GM12878 (cell line): ENCODE results near the gene MLLT3. TPM values are rescaled to one million over a fixed set of nuclear protein-coding genes. Genes with fewer than 3 reads are reported as not detected.

Experiments used
- ATAC-seq: fragments of 200-7000 bp; cut with Tn5 transposase; 3 replicates; pipeline ENCODE4 v1.9.1; 2020; ENCODE audit warnings: mild to moderate bottlenecking, moderate library complexity
- BruUV-seq: library from RNA; stranded (reverse); fragments of 400-500 nt; replicated peaks from 2 replicates; lab custom pipeline; 2021; lab: Mats Ljungman, UMichigan
- CTCF ChIA-PET: fragments of 300-600 bp; sonication (Branson Sonifier 250); formaldehyde crosslinking; extraction: SDS; loops from one replicate; lab custom pipeline; 2021; ENCODE audit warnings: inconsistent platforms; lab: Yijun Ruan, JAX
- POLR2A ChIA-PET: fragments of 350-600 bp; formaldehyde crosslinking; extraction: SDS; loops from one replicate; lab custom pipeline; 2021; ENCODE audit warnings: inconsistent platforms; lab: Charles Lee
- RAD21 ChIA-PET: fragments of 300-600 bp; sonication (Branson Sonifier 250); formaldehyde crosslinking; loops from one replicate; lab custom pipeline; 2023; ENCODE audit warnings: antibody characterized with exemption; ENCODE audit not compliant: unreplicated experiment; lab: Charles Lee
- SMC1A ChIA-PET: fragments of 300-600 bp; sonication (Branson Sonifier 250); formaldehyde crosslinking; loops from one replicate; lab custom pipeline; 2023; ENCODE audit not compliant: unreplicated experiment, uncharacterized antibody; lab: Charles Lee
- DNase-seq: peaks from one replicate; pipeline ENCODE4 v3.0.0-alpha.2; 2011; ENCODE audit warnings: low read depth, low spot score
- FAIRE-seq: peaks from 3 replicates; lab custom pipeline; 2011; peaks lifted over from hg19 to GRCh38; lab: Jason Lieb, UNC
- H2AFZ ChIP-seq: 2 replicates; pipeline ENCODE4 v1.6.0; 2011; ENCODE audit warnings: low read depth, low read length, control low read depth; ENCODE audit not compliant: control insufficient read depth
- H3K27ac ChIP-seq: 2 replicates; pipeline ENCODE4 v1.5.1; 2011; ENCODE audit warnings: control low read depth; ENCODE audit not compliant: control insufficient read depth, insufficient read depth
- H3K27me3 ChIP-seq, 2 experiments: replicated peaks in 1 of 2; 2 replicates each; pipeline versions ENCODE4 v1.6.0 to v1.6.1; 2011; ENCODE audit warnings: low read length in 1 of 2; ENCODE audit not compliant: control insufficient read depth in 2 of 2, insufficient read depth in 2 of 2
- H3K36me3 ChIP-seq, 2 experiments: 2 replicates each; pipeline ENCODE4 v1.5.1; 2011; ENCODE audit warnings: low read length in 1 of 2; ENCODE audit not compliant: control insufficient read depth in 2 of 2, insufficient read depth in 2 of 2
- H3K4me1 ChIP-seq: 2 replicates; pipeline ENCODE4 v1.6.1; 2011; ENCODE audit warnings: mild to moderate bottlenecking, low read length, moderate library complexity, mixed read lengths; ENCODE audit not compliant: control insufficient read depth, insufficient read depth
- H3K4me2 ChIP-seq: 2 replicates; pipeline ENCODE4 v1.6.0; 2011; ENCODE audit warnings: control low read depth; ENCODE audit not compliant: control insufficient read depth, insufficient read depth
- H3K4me3 ChIP-seq: fragments of 200-600 bp; sonication (generic); 2 replicates; pipeline ENCODE4 v1.5.1; 2016
- H3K79me2 ChIP-seq: 2 replicates; pipeline ENCODE4 v1.6.0; 2011; ENCODE audit warnings: low read length; ENCODE audit not compliant: control insufficient read depth, insufficient read depth
- H3K9ac ChIP-seq: 2 replicates; pipeline ENCODE4 v1.8.0; 2011; ENCODE audit warnings: low read length, control low read depth, mixed read lengths; ENCODE audit not compliant: control insufficient read depth, insufficient read depth
- H3K9me3 ChIP-seq: replicated peaks from 3 replicates; pipeline ENCODE4 v1.5.1; 2011; ENCODE audit warnings: mild to moderate bottlenecking, low read length; ENCODE audit not compliant: control insufficient read depth, insufficient read depth
- H4K20me1 ChIP-seq: 2 replicates; pipeline ENCODE4 v1.6.0; 2011; ENCODE audit not compliant: control insufficient read depth, insufficient read depth
- BCL11A ChIP-seq: IDR thresholded peaks from 2 replicates; pipeline ENCODE4 v1.6.1; 2011; ENCODE audit warnings: low read depth, low read length
- CUX1 ChIP-seq: IDR thresholded peaks from 2 replicates; pipeline ENCODE4 v1.6.1; 2012; ENCODE audit warnings: improper control_type of control experiment, low read depth, low read length; ENCODE audit not compliant: insufficient replicate concordance
- EED ChIP-seq: sonication (generic); IDR thresholded peaks from 2 replicates; pipeline ENCODE4 v1.6.1; 2016; ENCODE audit warnings: antibody characterized with exemption, low read depth
- GATAD2B ChIP-seq: fragments of 450-650 bp; conservative IDR thresholded peaks from 2 replicates; pipeline ENCODE4 v1.6.1; 2017; ENCODE audit warnings: low read depth, mild to moderate bottlenecking, moderate library complexity
- KDM1A ChIP-seq: fragments of 200-600 bp; sonication (generic); IDR thresholded peaks from 2 replicates; pipeline ENCODE4 v1.6.1; 2016; ENCODE audit warnings: borderline replicate concordance
- PRDM15 ChIP-seq: fragments of 450-650 bp; formaldehyde crosslinking; IDR thresholded peaks from 2 replicates; pipeline ENCODE4 v1.4.0; 2020; ENCODE audit warnings: mild to moderate bottlenecking, moderate library complexity
- SMAD5 ChIP-seq: IDR thresholded peaks from 2 replicates; pipeline ENCODE4 v1.6.1; 2016; ENCODE audit warnings: antibody characterized with exemption, low read depth
- STAT1 ChIP-seq: fragments of 450-650 bp; conservative IDR thresholded peaks from 2 replicates; pipeline ENCODE4 v1.6.1; 2014; ENCODE audit warnings: antibody characterized with exemption, mild to moderate bottlenecking
- TCF3 ChIP-seq: IDR thresholded peaks from 2 replicates; pipeline ENCODE4 v1.6.1; 2012; ENCODE audit warnings: low read depth, mild to moderate bottlenecking, low read length, borderline replicate concordance; ENCODE audit not compliant: insufficient read depth
- TCF7 ChIP-seq: IDR thresholded peaks from 2 replicates; pipeline ENCODE4 v1.6.1; 2014; ENCODE audit warnings: antibody characterized with exemption, borderline replicate concordance
- YBX1 ChIP-seq: fragments of 450-650 bp; IDR thresholded peaks from 2 replicates; pipeline ENCODE4 v1.6.1; 2016; ENCODE audit warnings: antibody characterized with exemption
- whole genome bisulfite sequencing: methylation state at CpG from one replicate; pipeline ENCODE4 v1.1.6; 2016; ENCODE audit warnings: low lambda C conversion rate; ENCODE audit not compliant: insufficient replicate concordance, insufficient coverage; ENCODE audit errors: missing lambda C conversion rate; 5-methylcytosine and 5-hydroxymethylcytosine counted together
- in situ Hi-C: fragments of 300-500 bp; cut with MboI; formaldehyde crosslinking; loops from 9 replicates; pipeline ENCODE4 v1.14.3; 2018; ENCODE audit warnings: mixed read lengths
- intact Hi-C: fragments of 100-400 bp; cut with micrococcal nuclease; formaldehyde crosslinking; loops from one replicate; pipeline ENCODE4 v1.14.2; 2022; ENCODE audit not compliant: unreplicated experiment
- polyA plus RNA-seq, 11 experiments: library from polyadenylated mRNA; depleted of rRNA in 4 of 11; unstranded in 6 of 11; stranded (reverse) in 5 of 11; fragments of >200 nt; fragmentation: Nextera tagmentation in 4 of 11; fragmentation: Illumina TruSeq in 1 of 11; extraction: Ambion mirVana in 4 of 11; extraction: Trizol in 1 of 11; gene quantifications; 1 replicate in 1 of 11; 2 replicates in 10 of 11; pipeline versions ENCODE4 v1.2.1 to v1.2.3, GENCODE V29; 2011 to 2016; ENCODE audit warnings: inconsistent platforms in 2 of 11, missing spikeins in 2 of 11, low read depth in 1 of 11
- total RNA-seq, 4 experiments: library from RNA; depleted of rRNA in 3 of 4; stranded (reverse); fragments of >200 nt in 3 of 4; fragmentation: Illumina TruSeq in 1 of 4; extraction: Trizol in 1 of 4; gene quantifications; 2 replicates each; pipeline versions ENCODE4 v1.2.1 to v1.2.3, GENCODE V29; 2013 to 2021
- TF ChIP-seq, protein P1 (sequence below): IDR thresholded peaks from 2 replicates; pipeline ENCODE4 v1.6.1; 2012; ENCODE audit warnings: low read depth, low read length, improper control_type of control experiment

Gene MLLT3
- total and polyA plus RNA-seq, 10 of the 15 experiments (the other 5 are each of a cell fraction or from before 2014, with no cell fraction given) = 17.7 to 72.3 (median 35.6) TPM

GRCh38 chr9:20549053-20549452 is 73.2 kb downstream of the MLLT3 start (continued):
- TF ChIP-seq TCF7 (no peak), KDM1A (no peak), CUX1 (no peak)
- TF ChIP-seq, all 136 proteins: peak for 0

GRCh38 chr9:20545023-20545622 is 77.2 kb downstream of the MLLT3 start:
- Histone ChIP-seq H3K9ac (no peak overlapping the region), H3K79me2 (peaks cover 13% of the 10 kb centered on the region), H3K4me2 (no peak overlapping the region), H3K27ac (no peak overlapping the region), H3K9me3 (peaks cover 13% of the 10 kb centered on the region), H3K36me3 (peaks cover 0 to under 1% of the 10 kb centered on the region in 2 experiments; a peak in 2 of 4 replicates), H4K20me1 (no peaks in the 10 kb centered on the region), H3K4me3 (no peak overlapping the region), H3K4me1 (no peaks in the 10 kb centered on the region), H2AFZ (no peak overlapping the region), H3K27me3 (no peaks in the 10 kb centered on the region)
- ChIA-PET SMC1A (interaction anchor here (0.7 to 1.0 kb wide), 3 partner anchors 9 to 70 kb away, joined by 3 to 4 read pairs (median 3); no protein-coding TSS in a partner anchor), RAD21 (no interaction called here), CTCF (interaction anchor here (1.1 kb wide), 1 partner anchor 71 kb away, joined by 4 read pairs; no protein-coding TSS in a partner anchor), POLR2A (no interaction called here)
- WGBS = 95% methylated on average over 3 of the region's 3 CpGs
- no peak for FAIRE-seq
- no TSS peak for BruUV-seq
- intact Hi-C loops (no loop called here), in situ Hi-C loops (no loop called here)
- no peak for DNase-seq
- no peak for ATAC-seq
- TF ChIP-seq, protein P1, sequence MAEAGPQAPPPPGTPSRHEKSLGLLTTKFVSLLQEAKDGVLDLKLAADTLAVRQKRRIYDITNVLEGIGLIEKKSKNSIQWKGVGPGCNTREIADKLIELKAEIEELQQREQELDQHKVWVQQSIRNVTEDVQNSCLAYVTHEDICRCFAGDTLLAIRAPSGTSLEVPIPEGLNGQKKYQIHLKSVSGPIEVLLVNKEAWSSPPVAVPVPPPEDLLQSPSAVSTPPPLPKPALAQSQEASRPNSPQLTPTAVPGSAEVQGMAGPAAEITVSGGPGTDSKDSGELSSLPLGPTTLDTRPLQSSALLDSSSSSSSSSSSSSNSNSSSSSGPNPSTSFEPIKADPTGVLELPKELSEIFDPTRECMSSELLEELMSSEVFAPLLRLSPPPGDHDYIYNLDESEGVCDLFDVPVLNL = no peak
- TF ChIP-seq PRDM15 (CRISPR knock-in tag) (no peak), BCL11A (no peak), EED (no peak), YBX1 (no peak), GATAD2B (no peak), STAT1 (no peak), SMAD5 (no peak), TCF3 (no peak)
